DMS 273 (cell line): ENCODE measurements around the gene NUAK1.

Experiments
- DNase-seq: peaks from one replicate; lab custom pipeline; 2025; ENCODE audit not compliant: unreplicated experiment; lab: John Stamatoyannopoulos, UW

The NUAK1 gene

DNA sequence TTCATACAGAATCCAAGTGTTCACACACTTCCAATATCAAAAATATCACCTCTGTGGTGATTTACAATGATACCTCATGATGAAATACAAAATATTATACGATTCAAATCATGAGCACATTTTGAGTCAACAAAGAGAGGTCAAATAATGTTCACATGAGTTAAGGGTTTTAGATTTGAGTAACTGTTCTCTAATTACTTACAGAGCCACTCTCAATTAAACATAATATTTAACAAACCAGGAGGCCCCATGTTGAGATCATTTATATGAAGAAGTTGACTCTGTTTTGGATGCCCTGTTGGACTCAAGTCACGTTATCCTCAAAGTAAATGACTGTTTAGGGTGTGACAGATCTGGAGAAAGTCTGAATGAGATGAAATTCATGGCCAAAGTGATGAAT lies 53.5 kb downstream of the NUAK1 start:
- DNase-seq = no peak

- DNase-seq = no peak
Measured at GRCh38 chr12:106084759-106085158, 54.0 kb downstream of the NUAK1 start.

GRCh38 chr12:106084014-106084671 lies 54.6 kb downstream of the NUAK1 start:
- no peak for DNase-seq

GRCh38 chr12:106082216-106083175 lies 56.3 kb downstream of the NUAK1 start:
- DNase-seq = no peak

GRCh38 chr12:106081606-106082005 lies 57.1 kb downstream of the NUAK1 start:
- no peak for DNase-seq

- DNase-seq = no peak
Measured at GRCh38 chr12:106080791-106081170, 58.0 kb downstream of the NUAK1 start.

DNA sequence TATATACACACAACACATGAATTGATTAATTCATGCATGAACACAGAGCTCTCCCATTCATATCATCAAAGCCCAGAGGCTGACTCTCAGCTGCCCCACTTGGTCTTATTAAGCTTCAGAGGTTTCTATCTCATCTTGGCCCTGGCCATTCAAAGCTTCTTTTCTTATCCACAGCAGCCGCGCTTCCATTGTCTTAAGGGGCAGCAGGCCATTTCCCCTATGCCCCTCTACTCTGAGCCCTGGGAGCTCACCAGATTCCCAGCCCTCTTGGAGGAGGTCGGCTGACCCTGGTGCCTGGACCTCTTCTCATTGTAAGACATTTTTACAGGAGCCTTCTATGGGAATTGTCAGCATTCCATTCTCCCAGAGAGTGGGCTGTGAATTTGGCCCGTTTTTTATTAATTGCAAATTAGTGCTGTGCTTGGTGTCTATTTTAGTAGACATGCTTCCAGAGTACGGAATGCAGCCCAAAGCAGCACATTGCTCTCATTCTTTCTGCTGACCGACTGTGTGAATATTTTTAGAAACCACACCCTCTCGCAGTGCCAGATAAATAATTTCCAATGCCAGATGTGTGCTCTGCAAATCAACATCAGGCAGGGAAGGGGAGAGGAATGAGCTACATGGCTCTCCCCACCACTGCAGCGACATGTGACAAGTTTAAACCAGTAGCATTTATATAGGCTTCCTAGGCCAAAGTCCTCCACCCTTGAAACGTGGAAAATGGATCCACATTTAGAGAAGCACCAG lies 58.5 kb downstream of the NUAK1 start:
- DNase-seq = no peak

DNA sequence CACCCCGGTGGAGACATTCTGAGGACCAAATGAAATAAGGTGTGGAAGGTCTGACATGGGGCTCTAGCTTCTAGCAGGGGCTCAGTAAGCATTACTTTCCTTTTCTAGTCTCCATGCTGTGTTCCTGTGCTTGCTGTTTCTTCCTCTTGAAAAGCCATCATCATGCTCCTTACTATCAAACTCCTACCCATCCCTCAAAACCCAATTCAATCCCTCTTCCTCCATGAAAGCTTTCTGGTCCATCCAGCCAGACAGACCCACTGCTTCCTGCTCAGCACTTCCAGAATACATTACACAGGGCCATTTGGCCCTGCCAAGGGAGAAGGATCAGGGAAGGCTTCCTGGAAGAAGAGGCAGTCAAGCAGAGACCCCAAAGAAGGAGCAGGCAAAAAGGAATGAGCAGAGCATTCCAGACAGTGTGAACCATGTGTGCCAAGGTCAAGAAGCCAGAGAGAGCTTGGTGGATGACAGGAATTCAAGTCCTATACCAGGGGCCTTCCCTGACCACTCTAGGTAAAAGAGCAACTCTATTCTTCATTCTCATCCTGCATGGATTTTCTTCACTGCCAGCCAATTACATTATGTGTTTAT lies 59.5 kb downstream of the NUAK1 start:
- no peak for DNase-seq

- no peak for DNase-seq
Measured at GRCh38 chr12:106078358-106079010, 60.3 kb downstream of the NUAK1 start.

DNA sequence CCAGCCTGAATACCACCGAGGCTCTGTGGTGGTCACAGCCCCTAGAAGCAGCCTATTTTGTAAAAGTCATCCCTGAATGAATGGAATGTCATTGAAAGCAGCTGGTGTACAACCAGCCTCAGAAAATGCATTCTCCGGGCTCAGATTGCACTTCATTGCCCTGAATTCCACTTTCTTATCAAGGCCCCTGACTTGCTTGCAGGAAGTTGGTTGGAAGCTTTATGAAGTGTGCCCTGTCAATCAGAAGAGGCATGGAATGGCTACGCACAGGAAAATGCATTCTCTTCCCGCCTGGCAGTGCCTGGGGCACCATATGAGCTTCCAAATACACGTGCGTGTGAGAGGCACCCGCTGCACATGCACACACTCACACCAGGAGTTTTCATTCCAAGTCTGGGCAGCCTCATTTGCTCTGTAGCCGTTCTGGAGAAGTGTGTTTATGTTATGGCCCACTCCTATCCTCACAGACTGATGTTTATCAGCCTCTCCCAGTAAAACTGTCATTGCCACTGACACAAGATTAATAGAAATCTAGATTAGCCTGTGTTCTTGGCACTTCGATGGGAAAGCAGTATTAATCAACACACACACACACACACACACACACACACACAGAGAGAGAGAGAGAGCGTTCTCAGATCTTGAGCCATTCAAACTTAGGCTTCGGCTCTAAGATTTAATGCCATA lies 63.9 kb downstream of the NUAK1 start:
- no peak for DNase-seq

DNA sequence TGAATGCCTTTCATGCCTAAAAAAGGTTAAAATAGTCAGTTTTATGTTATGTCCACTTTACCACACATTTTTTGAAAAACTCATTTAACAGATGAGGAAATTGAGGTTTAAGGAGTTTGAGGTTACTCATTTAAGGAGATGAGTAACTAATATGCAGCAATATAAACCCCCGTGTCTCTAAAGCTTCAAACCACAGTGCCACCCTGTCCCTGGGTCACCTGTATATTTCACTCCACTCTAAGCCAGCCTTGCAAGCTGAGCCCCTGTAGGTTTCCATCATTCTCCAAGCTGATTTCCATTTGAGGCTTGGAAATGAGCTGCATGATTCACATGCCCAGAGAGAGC lies 64.4 kb downstream of the NUAK1 start:
- DNase-seq = no peak

GRCh38 chr12:106073179-106073578 lies 65.6 kb downstream of the NUAK1 start:
- no peak for DNase-seq

DNA sequence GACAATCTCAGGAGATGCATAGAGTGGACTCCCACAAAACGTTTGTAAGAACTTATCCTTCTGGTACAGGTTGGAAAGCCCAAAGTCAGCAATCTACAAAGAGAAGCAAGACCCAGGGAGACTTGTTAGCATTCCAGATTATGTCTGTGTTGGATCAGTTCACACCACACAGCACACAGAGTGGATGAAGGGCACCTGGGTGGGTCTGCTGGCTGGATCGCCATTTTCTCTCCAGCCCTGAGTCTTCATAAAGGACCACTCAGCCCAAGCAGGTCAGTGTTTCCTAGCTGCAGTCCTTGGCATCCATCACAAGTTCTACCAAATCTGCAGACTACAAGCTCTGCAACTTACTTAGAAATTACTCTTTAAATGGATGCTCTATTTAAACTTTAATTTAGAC lies 66.0 kb downstream of the NUAK1 start:
- no peak for DNase-seq

GRCh38 chr12:106071686-106072085 lies 67.1 kb downstream of the NUAK1 start:
- no peak for DNase-seq

GRCh38 chr12:106070611-106071010 lies 68.1 kb downstream of the NUAK1 start:
- no peak for DNase-seq

DNA sequence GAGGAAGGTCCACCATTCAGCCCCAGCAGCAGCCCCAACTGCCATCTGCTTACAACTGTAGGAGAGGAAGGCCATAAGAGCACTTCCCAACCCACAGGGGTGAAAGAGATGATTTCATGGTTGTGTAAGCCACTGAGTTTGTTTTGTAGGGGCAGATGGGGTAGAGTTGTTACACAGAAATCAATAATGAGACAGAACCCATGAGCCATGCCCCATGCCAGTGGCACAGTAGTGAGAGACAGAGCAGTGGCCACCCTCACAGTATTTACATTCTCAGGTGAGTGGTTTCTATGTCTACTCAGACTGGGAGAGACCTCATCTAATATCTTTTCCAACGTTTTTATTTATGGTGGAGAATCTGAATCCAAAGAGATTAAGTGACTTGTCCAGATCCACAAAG lies 68.6 kb downstream of the NUAK1 start:
- DNase-seq = no peak

GRCh38 chr12:106068296-106068695 lies 70.5 kb downstream of the NUAK1 start:
- DNase-seq = no peak

GRCh38 chr12:106067606-106068205 lies 71.0 kb downstream of the NUAK1 start:
- DNase-seq = no peak

DNA sequence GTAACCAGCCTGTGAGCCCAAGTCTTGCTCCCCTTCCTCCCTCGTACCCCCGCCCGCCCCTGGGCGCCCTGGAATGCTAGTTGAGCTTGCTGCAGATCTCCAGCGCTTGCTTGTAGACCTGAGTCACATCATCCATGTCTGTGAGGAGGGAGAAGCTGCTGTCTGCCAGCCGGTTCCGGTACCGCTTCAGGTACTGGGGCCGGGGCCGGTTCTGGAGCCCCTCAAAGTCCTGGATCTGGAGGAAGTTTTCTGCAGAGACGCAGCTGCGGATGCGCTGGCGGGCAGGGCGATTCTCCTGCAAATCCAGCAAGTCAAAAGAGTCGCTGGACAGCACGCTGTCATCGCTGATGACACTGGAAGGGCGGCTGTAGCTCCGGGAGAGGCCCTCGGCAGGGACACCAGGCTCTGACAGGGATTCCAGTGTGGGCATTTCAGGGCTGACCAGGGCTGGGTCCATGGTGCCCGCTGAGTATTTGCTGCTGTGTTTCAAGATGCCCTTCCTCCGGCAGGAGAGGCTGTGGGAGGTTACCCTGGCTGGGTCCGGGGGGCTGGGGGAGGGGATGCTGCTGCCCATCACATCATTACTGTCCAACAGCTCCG lies 71.9 kb downstream of the NUAK1 start:
- DNase-seq = no peak
